ENCODE data around the gene CTSF.
"Not testable (repeated sequence)": the region's sequence is repeated elsewhere in the genome, so short reads cannot be mapped to it uniquely, and the experiment has no call there.

Gene CTSF

GRCh38 chr11:66589315-66589714 lies 20.9 kb upstream of the CTSF start:
- DNase-seq, result not testable (repeated sequence)

- no peak for DNase-seq
These were observed 17.7 kb upstream of the CTSF start for GRCh38 chr11:66586136-66586535.

GRCh38 chr11:66585447-66585846 lies 17.0 kb upstream of the CTSF start:
- DNase-seq, result not testable (repeated sequence)

GRCh38 chr11:66582565-66583147 lies 14.2 kb upstream of the CTSF start:
- not testable (repeated sequence) for DNase-seq

GRCh38 chr11:66581261-66581660 lies 12.9 kb upstream of the CTSF start:
- DNase-seq, result no peak

GRCh38 chr11:66580803-66581202 lies 12.4 kb upstream of the CTSF start:
- no peak for DNase-seq

- DNase-seq, result peak; percentile 59
These were observed 10.7 kb upstream of the CTSF start for GRCh38 chr11:66579017-66579606.

GRCh38 chr11:66570850-66571180 lies 2.4 kb upstream of the CTSF start:
- no peak for DNase-seq

- no peak for DNase-seq
These were observed 1.9 kb upstream of the CTSF start for GRCh38 chr11:66570079-66570849.

- DNase-seq, result no peak
These were observed 670 bp upstream of the CTSF start for GRCh38 chr11:66569076-66569475.

- no peak for DNase-seq
These were observed 651 bp downstream of the CTSF start for GRCh38 chr11:66567787-66568123.

- no peak for DNase-seq
These were observed 2.2 kb downstream of the CTSF start for GRCh38 chr11:66566221-66566620.

- DNase-seq, result no peak
These were observed 3.4 kb downstream of the CTSF start for GRCh38 chr11:66564984-66565383.

- no peak for DNase-seq
These were observed 3.9 kb downstream of the CTSF start for GRCh38 chr11:66564538-66564937.

- no peak for DNase-seq
These were observed 4.6 kb downstream of the CTSF start for GRCh38 chr11:66563832-66564231.

GRCh38 chr11:66562907-66563583 lies 5.4 kb downstream of the CTSF start:
- no peak for DNase-seq

- DNase-seq, result no peak
These were observed 6.1 kb downstream of the CTSF start for GRCh38 chr11:66562275-66562674.

- no peak for DNase-seq
These were observed 6.5 kb downstream of the CTSF start for GRCh38 chr11:66561975-66562248.

GRCh38 chr11:66561178-66561974 lies 7.0 kb downstream of the CTSF start:
- DNase-seq, result no peak

GRCh38 chr11:66559866-66560676 lies 8.3 kb downstream of the CTSF start:
- DNase-seq, result no peak

- DNase-seq, result no peak
These were observed 9.1 kb downstream of the CTSF start for GRCh38 chr11:66559142-66559865.
